ENCODE results near the gene RLBP1. TPM values are rescaled to one million over a fixed set of nuclear protein-coding genes. Genes with fewer than 3 reads are reported as not detected.
"Not testable (repeated sequence)": the region's sequence is repeated elsewhere in the genome, so short reads cannot be mapped to it uniquely, and the experiment has no call there.

Gene RLBP1
- total RNA-seq: 3.3 TPM

DNA sequence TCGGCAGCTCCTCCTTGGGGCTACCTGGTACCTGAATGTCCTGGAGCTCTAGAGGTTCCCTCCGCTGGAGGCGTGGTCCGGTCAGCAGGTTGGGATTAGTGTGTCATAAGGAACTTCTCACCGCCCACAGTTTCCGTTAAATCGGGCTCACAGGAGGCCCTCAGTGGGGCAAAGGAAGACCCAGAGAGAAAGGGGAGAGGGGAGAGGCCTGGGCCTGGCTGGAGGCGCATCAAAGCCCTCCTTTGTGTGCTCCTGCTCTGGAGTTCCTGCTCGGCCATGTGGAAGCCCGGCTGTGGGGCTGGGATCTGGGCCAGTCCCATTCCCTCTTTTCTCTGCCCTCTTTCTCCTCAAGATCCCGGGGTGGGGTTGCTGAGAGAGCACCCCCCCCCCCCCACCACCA, at the start of gene RLBP1:
Gene RLBP1 (minus strand): TSS at position 37 of the 400 bp plus-strand sequence. CDS start 2,604 bp downstream, outside the sequence.
- no peak for FAIRE-seq
- DNase-seq (ENCODE audit: low spot score in 2 of 2): peak in 1 of 2 donors; percentile 47

DNA sequence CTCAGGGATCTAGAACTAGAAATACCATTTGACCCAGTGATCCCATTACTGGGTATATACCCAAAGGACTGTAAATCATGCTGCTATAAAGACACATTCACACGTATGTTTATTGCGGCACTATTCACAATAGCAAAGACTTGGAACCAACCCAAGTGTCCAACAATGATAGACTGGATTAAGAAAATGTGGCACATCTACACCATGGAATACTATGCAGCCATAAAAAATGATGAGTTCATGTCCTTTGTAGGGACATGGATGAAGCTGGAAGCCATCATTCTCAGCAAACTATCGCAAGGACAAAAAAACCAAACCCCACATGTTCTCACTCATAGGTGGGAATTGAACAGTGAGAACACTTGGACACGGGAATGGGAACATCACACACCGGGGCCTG, 28.8 kb upstream of the RLBP1 start:
- DNase-seq (ENCODE audit: low spot score in 2 of 2); FAIRE-seq: not testable (repeated sequence)

DNA sequence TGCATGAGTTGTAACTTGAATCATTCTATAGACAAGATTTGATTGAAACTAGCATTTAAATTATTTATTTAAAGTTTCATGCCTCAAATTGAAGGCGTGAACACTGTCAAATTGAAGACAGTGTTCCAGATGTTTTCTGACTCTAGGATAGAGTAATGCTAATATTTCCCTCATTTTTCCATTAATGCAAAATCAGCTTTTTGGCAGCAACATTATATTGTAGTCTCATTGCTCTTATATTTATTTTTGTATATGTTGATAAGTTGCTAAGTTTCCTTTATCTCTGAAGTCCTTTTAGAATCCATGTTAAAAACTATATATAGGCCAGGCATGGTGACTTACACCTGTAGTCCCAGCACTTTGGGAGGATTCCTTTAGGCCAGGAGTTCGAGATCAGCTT, 27.2 kb upstream of the RLBP1 start:
- FAIRE-seq (no peak), DNase-seq (ENCODE audit: low spot score in 2 of 2) (no peak)

DNA sequence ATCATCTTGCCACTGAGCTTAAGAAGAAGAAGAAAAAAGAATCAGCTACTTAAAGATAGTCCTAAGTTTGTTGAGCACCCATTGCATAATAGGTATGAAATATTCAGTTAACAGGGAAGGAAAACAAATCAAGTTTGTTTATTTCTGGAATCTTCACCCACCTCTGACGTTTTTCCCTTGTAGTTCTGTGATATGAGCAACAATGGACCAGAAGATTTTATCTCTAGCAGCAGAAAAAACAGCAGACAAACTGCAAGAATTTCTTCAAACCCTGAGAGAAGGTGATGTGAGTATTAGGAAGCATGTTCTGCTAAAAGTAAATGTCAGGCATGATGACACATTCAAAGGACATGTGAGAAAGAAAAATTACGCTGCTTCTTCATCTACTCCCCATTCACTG, 26.1 kb upstream of the RLBP1 start:
- no peak for DNase-seq (ENCODE audit: low spot score in 2 of 2)
- no peak for FAIRE-seq

GRCh38 chr15:89244574-89244903, 23.2 kb upstream of the RLBP1 start:
- FAIRE-seq (no peak), DNase-seq (ENCODE audit: low spot score in 2 of 2) (no peak)

GRCh38 chr15:89243691-89244573, 22.6 kb upstream of the RLBP1 start, which contains the start of gene FANCI:
Gene FANCI (plus strand): TSS chr15:89243979. CDS start chr15:89247648, 3,669 bp downstream.
- DNase-seq (ENCODE audit: low spot score in 2 of 2) (peak; percentile 72 to 94), FAIRE-seq (no peak)

DNA sequence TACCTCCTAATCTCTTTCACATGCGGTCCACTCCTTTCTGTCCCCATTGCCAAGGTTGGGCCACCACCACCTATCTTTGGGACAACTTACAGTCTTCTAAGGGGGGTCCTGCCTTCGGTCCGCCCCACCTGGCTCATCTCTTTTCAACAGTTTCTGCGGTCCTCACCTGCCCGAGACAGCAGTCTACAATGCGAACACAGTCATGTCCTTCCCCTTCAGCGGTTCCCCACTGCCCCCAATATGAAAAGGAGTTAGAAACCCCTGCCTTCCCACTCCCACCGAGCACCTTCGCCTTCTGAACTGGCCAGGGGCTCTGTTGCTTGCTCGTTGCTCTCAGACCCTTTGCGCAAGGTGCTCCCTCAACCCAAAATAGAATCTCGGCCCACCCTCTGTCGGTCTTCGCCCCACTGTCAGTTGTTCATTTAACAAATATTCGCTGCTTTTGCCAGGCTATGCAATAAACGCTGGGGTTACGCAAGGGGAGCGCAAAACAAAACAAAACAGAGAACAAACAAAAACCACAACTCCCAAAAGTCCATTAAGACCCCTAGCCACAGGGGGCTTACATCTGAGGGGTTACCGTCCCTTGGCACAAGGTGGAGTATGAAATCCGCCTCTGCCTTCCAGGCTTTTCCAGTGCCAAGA, 21.8 kb upstream of the RLBP1 start:
- no peak for FAIRE-seq

DNA sequence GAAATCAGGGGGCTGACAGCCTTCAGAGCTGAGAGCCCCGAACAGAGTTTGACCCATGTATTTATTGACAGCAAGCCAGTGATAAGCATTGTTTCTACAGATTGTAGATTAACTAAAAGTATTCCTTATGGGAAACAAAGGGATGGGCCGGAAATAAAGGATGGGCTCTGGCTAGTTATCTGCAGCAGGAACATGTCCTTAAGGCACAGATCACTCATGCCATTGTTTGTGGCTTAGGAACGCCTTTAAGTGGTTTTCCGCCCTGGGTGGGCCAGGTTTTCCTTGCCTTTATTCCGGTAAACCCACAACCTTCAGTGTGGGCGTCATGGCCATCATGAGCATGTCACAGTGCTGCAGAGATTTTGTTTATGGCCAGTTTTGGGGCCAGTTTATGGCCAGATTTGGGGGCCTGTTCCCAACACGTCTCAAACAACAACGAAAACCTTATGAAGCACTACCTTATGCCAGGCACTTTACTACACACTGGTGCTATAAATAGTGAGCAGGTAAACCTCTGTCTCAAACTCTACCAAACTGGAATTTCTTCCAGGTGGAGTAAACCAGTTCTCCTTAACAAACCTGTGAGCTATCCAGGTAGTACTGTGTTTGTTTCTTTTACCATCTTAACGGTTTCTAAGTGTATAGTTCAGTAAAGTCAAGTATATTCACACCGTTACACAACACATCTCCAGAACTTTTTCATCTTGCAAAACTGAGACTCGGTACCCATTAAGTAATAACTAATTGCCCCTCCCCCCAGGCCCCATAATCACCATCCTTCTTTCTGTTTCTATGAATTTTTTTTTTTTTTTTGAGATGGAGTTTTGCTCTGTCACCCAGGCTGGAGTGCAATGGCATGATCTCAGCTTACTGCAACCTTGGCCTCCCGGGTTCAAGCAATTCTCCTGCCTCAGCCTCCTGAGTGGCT, 18.8 kb upstream of the RLBP1 start:
- DNase-seq (ENCODE audit: low spot score in 2 of 2); FAIRE-seq: not testable (repeated sequence)

More for the DNA sequence above, 21.8 kb upstream of the RLBP1 start:
- peak in 1 of 2 donors; percentile 10 for DNase-seq (ENCODE audit: low spot score in 2 of 2)

- DNase-seq (ENCODE audit: low spot score in 2 of 2) (no peak), FAIRE-seq (no peak)
These were observed 10.5 kb upstream of the RLBP1 start for GRCh38 chr15:89231832-89232231.

DNA sequence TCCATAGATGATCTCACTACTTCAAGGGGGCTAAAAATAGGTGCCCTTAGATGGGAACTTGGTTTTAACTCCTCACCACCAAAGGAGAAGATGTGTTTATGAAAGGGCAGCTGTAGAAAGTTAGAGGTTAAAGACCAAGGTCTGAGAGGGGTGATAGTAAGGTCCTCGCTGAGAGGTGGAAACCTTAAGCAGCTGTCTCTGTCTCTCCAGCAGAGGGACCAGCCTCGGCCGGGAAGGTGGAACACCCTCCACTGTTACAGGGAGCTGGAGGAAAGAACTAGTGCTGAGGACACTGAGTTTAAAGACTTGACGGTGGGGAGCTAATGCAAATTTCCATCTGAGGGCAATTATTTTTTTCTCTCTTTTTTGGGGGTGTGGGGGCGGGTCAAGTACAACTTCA, 8.9 kb upstream of the RLBP1 start:
- DNase-seq (ENCODE audit: low spot score in 2 of 2) (no peak), FAIRE-seq (no peak)

GRCh38 chr15:89227425-89227824, 6.0 kb upstream of the RLBP1 start:
- FAIRE-seq: no peak
- no peak for DNase-seq (ENCODE audit: low spot score in 2 of 2)

DNA sequence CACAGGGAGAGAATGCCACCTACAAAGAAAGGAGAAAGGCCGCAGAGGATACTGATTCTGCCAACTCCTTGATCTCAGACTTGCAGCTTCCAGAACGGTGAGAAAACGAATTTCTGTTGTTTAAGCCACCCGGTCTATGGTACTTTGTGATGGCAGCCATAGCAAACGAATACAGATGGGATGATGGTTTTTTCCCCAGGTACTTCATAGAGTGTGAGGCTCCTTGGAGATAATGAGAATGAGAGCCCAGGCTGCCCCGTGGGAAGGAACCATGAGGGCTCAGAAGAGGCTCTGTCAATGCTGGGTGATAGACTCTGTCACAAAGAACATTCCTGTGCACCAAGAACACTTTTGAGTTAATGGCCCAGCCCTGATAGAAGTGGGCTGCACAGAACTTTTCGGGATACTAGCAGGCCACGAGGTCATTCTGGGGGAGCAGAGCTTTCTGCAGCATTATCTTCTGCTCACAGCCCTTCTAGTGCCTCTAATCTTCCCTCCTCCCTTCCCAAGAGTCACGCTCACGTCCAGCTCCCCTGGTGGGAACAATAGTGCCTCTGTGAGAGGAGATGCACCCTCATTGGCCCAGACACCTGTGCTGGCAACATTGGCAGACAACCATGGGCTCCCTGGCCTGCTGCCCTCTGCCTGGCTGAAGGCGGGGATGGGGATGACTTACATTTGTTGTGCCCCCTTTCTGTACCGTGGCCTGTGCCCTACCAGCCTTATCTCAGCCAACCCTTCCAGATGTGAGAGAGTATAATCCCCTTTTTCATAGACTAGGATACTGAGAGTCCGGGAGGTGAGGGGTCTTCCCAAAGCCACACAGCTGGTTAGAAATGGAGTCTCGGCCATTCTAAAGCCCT, 5.2 kb upstream of the RLBP1 start:
- no peak for DNase-seq (ENCODE audit: low spot score in 2 of 2)
- FAIRE-seq: no peak

GRCh38 chr15:89225588-89225987, 4.2 kb upstream of the RLBP1 start:
- FAIRE-seq (no peak), DNase-seq (ENCODE audit: low spot score in 2 of 2) (no peak)

DNA sequence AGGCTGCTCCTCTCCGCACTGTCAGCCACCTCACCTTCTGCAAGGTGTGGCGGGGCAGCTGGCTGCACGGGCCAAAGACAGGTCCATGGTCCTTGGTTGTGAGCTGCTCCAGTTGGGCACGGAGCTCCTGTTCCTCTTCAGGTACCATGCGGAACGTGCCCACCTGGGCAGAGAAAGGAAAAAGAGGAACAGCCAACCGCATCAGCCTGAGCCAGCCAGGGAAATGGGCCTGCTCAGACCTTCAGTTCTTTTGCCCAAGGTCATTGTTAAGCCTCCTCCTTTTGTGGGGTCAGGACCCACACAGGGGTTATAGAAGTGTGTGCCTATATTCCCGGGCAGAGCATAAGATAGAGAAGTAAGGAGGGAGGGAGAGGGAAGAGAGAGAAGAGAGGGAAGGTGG, 2.8 kb downstream of the RLBP1 start:
- FAIRE-seq: no peak

GRCh38 chr15:89217686-89218376, 3.5 kb downstream of the RLBP1 start:
- DNase-seq (ENCODE audit: low spot score in 2 of 2): no peak
- FAIRE-seq: no peak

More for the DNA sequence above, 2.8 kb downstream of the RLBP1 start:
- DNase-seq (ENCODE audit: low spot score in 2 of 2): no peak

DNA sequence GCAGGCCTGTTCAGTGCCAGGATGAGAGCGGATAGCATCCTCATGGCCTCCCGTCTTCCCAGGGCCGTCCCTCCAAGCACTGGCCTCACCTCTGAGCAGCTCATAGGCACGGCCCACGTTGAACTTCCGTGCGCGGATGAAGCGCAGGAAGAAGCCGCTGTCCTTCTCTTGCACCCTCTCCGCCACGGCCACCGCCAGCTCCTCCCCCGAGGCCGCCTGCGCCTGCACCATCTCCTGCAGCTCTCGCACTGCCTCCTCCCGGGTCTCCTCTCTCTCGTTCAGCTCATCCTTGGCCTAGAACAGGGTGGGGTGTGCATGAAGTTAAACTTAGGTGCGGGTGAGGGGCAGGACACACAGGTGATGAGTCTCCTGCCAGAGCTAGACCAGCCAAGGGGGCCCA, 4.3 kb downstream of the RLBP1 start:
- FAIRE-seq: no peak

DNA sequence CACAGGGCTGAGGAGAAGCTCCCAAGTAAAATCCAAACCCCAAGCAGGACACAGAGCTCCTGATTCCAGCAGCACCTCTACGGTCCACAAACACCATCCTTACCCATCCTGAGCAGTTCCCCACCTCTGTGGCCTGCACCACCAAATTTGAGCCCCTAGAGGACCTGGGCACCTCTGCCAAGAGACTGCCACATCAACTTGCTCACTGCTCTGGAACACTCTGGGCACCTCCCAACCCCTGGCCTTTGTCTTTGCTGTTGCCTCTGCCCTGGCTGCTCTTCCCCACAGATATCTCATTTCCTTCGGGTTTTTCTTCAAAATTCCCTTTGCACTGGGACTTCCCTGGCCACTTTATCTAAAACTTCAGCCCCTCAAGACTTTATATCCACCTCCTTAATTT, 5.8 kb downstream of the RLBP1 start:
- DNase-seq (ENCODE audit: low spot score in 2 of 2): no peak

More for the DNA sequence above, 4.3 kb downstream of the RLBP1 start:
- no peak for DNase-seq (ENCODE audit: low spot score in 2 of 2)

GRCh38 chr15:89211678-89212170, 9.7 kb downstream of the RLBP1 start:
- no peak for DNase-seq (ENCODE audit: low spot score in 2 of 2)
- FAIRE-seq: no peak

More for the DNA sequence above, 5.8 kb downstream of the RLBP1 start:
- no peak for FAIRE-seq

DNA sequence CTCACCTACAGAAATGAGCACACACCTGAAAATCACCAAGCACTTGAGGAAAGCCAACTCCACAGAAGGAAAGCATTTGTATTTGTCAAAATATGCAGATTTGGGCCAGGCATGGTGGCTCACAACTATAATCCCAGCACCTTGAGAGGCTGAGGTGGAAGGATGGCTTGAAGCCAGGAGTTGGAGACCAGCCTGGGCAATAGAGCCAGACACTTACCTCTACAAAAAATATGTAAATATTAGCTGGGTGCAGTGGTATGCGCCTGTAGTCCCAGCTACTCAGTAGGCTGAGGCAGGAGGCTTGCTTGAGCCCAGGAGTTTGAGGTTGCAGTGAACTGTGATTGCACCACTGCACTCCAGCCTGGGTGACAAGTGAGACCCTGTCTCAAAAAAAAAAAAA, 12.3 kb downstream of the RLBP1 start:
- DNase-seq (ENCODE audit: low spot score in 2 of 2) (no peak), FAIRE-seq (no peak)

All from frontal cortex (tissue), 4 donors.